HG02588 (cell line): ENCODE results near the gene C17orf107.

Experiments used
- ATAC-seq: cut with Tn5 transposase; IDR thresholded peaks from one replicate; pipeline ENCODE4 v1.9.1; 2021; ENCODE audit warnings: mild to moderate bottlenecking, moderate library complexity; ENCODE audit not compliant: unreplicated experiment

The C17orf107 gene

DNA sequence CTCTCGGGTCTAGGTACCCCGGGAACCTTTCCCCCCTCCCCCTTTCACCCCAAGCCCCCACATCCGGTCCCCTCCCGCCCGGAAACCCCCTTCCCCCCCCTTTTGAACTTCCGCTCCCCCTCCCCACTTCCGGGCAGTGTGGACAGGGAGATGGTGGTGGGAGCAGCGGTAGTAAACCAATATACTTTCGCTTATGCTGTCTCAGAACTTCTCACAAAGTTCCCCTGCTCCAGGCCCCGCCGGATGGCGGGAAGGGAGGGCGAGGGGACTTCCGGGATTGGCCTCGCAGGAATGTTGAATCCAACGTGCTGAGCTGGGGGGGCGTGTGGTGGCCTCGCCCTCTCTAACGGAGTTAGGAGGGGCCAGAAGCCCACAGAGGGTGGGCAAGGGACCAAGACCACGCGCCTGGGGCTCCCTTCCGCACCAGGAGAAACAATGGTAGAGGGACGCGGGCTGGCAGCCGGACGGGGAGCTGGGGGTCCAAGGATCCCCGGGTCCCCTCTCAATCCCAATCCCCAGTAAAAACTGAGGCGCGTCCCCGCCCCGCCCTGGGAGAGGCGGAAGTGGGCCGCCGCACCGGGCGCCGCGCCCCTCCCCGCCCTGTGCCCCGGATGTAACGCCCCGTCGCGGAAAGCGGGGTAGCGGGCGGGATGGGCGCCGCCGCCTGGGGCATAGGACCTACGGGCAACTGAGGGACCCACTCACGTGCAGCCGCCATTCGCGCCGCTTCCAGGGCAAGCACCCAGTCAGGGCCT lies 48.3 kb downstream of the C17orf107 start:
- no peak for ATAC-seq

DNA sequence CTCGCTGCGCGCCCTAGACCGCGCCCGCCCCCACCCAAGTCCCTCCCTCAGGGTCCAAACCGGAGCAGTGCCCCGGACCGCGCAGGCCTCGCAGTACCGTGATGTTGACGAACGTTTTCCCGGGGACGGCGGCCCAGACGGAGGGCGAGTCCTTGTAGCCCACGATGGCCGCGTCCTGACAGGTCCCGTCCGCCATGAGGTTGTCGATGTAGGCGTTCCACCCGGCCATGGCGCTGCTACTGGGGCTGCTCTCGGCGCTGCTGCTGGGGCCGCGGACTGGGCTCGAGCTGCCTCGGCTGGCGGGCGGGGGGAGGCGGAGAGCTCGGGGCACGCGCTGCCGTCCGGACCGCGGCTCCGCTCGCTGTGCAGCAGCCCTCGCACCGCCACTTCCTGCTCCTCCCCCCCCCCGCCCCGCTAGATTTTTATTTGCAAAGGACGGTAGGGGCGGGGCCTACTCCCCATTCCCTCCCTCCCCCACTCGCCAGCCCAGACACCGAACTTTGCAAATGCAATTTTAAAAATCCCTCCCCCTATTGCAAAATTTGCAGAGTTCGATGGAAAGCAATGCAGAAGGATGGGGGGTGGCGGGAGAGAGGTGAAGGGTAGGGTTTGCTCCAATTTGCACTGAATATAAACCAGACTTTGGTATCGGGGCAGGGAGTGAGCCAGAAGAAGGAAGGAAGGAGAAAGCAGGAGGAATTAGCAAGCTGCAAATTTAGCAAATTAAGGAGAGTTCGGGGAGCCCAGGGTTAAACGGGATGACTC lies 49.0 kb downstream of the C17orf107 start, which contains the start of gene PFN1:
Gene PFN1, minus strand, starts transcription at position 365 of the 765 bp plus-strand sequence. Its CDS starts 136 bp downstream, at position 229.
- ATAC-seq, result no peak

DNA sequence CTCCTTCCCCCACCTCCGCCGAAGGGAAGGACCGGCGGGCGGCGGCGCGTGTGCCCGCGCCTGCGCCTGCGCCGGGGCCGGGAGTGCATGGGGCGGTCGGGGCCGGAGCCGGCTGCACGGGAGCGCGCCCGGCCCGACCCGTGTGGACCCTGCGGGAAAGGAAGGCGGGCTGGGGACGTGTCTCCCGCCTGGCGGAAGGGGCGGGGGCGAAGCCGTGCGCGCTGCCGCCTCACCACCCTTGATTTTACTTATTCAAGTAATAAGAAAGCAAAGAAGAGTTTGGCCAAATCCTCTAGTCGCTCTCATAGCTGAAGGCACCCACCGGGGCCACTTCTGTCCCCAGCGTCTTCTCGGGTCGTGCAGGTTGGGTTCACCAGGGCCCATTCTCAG lies 49.6 kb downstream of the C17orf107 start:
- ATAC-seq, result peak; percentile 31

DNA sequence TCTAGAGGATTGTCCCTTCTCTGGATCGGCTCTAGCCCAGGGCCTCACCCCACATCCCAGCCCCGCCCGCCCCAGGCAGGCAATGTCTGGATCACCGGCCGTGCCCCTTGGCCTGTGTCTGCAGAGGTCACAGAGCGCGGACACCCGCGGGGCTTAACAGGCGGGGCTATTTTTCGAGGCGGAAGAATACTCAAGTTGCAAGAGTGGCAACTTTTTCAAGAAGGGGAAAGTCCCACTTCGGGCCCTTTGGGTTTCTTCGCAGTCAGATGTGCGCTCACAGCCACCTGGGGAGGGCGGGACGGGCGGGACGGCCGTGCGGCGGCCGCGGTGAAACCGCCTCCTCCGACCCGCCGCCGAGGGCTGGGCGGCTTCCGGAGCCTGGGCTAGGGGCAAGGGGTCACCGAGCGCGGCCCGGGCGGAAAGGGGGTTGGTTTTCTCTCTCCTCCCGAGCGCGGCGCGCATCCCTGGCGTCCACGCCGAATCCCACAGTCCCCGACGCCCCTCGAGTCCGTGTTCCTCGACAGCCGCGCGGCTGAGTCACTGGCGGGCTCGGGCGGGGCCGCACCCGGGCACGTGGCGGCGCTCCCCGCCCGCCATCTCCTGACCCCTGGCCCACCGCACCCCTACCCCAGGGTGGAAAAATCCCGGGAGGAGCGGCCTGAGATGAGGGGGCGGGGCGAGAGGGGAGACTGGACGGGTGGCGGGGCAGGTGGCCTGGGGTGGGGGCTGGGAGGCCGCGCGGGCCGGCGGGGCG lies 50.2 kb downstream of the C17orf107 start:
- peak; percentile 19 for ATAC-seq

DNA sequence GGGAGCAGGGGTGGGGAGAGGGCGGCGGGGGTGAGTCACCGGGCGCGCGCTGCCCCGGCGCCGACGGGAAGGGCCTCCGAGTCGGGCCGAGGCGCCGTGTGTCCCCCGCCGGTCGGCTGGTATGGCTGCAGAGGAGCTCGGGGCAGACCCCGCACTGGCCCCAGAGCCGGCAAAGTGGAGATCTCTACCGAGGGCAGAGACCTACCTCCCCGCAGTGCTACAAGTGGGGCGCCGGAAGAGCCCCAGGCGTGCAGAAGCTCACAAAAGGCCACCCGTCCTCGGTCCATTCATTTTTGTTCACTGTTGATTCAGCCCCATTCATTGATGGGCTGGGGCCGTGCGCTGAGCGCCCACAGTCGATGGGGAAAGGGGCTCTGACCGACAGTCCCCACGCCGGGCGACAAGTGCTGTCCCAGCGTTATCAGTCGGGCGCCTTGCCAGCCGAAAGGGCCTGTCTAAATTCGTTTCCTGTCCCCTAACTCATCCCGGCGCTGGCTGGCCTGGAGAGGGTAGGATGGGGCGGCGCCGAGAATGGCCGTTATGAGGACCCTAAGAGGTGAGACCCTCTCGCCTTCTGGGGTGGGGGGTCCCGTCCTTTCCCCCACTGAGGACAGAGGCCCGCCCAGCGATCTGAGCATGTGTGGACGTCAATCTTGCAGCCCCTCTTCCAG lies 50.9 kb downstream of the C17orf107 start:
- peak; percentile 2 for ATAC-seq

DNA sequence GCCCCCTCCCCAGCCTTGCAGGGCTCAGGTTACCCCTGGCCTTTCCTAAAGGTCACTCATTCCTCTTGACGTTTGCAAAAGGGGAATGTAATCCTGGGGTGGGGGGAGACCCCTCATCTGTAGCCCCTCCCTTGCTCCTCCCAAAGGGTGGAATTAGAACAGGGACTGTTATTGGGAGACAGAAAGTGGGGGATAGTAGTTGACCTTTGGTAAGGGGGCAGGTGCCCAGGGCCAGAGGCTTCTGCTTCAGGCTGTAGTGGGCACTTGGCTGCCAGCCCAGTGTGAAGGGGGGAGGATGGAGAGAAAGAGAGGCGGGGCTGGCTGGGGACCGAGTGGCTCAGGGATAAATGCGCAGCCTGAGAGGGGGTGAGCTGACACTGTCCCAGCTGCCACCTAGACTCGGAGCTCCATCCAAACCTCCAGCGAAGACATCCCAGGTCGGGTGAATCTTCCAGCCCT lies 51.4 kb downstream of the C17orf107 start, which contains the start of gene ENO3:
Gene ENO3, plus strand, starts transcription at position 374 of the 459 bp plus-strand sequence. CDS start 711 bp downstream, outside the sequence.
- no peak for ATAC-seq

DNA sequence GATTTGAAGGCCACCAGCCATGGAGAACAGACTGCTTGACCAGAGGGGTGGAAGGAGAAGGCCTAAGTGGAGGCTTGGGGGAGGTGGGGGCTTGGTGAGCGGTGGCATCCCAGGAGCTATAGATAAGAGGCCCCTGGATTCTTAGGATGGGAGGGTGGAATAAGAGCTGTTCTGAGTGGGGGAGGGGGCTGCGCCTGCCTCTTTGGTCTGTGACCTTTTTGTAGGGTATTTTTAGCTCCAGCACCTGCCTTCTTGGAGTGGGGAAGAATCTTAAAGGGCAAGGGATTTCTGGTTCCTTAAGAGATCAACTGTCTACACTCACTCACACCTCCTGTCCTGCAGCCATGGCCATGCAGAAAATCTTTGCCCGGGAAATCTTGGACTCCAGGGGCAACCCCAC lies 52.1 kb downstream of the C17orf107 start:
- no peak for ATAC-seq
